SJSA1 (cell line): ENCODE data around the gene RNF126. TPM values are rescaled to one million over a fixed set of nuclear protein-coding genes. Genes with fewer than 3 reads are reported as not detected.

ENCODE experiments used
- DNase-seq, 2 experiments: peaks; one replicate each; pipeline ENCODE4 v3.0.0-alpha.2; 2015 to 2020; ENCODE audit warnings: low spot score in 2 of 2, low read depth in 1 of 2
- H3K27ac ChIP-seq: fragments of 250-450 bp; sonication (Bioruptor Pico); 2 replicates; pipeline ENCODE4 v1.5.1; 2020; ENCODE audit warnings: mild to moderate bottlenecking, moderate library complexity
- H3K27me3 ChIP-seq: fragments of 250-450 bp; sonication (Bioruptor Pico); replicated peaks from 2 replicates; pipeline ENCODE4 v1.5.1; 2020; ENCODE audit warnings: mild to moderate bottlenecking, moderate library complexity
- H3K36me3 ChIP-seq: fragments of 250-450 bp; sonication (Bioruptor Pico); 2 replicates; pipeline ENCODE4 v1.5.1; 2020; ENCODE audit warnings: mild to moderate bottlenecking
- H3K4me1 ChIP-seq: fragments of 250-450 bp; sonication (Bioruptor Pico); replicated peaks from 2 replicates; pipeline ENCODE4 v1.6.1; 2021; ENCODE audit warnings: mild to moderate bottlenecking
- H3K4me3 ChIP-seq: fragments of 250-450 bp; sonication (Bioruptor Pico); 2 replicates; pipeline ENCODE4 v1.5.1; 2020; ENCODE audit warnings: mild to moderate bottlenecking
- H3K9me3 ChIP-seq: fragments of 250-450 bp; sonication (Bioruptor Pico); replicated peaks from 2 replicates; pipeline ENCODE4 v1.5.1; 2020; ENCODE audit warnings: mild to moderate bottlenecking
- total RNA-seq: library from RNA; depleted of rRNA; stranded (reverse); fragments of >200 nt; shearing (Covaris generic); gene quantifications from 2 replicates; pipeline ENCODE4 v1.2.3, GENCODE V29; 2014

The RNF126 gene
- total RNA-seq, 1 experiment from 2014 or later, result 55.9 TPM

DNA sequence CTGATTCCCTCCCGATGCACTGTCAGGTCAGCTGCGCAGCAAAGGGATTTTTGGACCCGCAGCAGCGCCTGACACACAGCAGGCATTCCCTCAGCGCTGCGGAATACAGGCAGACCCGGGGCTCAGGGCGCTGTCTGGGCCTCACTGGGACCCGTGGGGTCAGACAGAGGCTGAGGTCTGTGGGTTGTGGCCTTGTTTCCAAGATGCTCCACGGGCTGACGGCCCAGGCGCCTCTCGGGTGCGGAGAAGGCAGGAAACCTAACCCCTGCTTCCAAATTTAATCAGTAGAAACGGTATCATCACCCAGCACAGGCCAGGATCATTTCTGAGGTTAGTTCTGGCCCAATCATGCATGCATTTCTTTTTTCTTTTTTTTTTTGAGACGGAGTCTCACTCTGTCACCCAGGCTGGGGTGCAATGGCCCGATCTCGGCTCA, 686 bp upstream of the RNF126 start:
- Histone ChIP-seq H3K4me1 (peaks cover 31% of the 10 kb centered on the region), H3K36me3 (peaks cover 38% of the 10 kb centered on the region), H3K27ac (peak overlapping the region; percentile 53), H3K27me3 (no peaks in the 10 kb centered on the region), H3K9me3 (peaks cover 3% of the 10 kb centered on the region; the same call in 1 of the 2 replicates), H3K4me3 (peak overlapping the region; percentile 100)
- DNase-seq, result no peak

DNA sequence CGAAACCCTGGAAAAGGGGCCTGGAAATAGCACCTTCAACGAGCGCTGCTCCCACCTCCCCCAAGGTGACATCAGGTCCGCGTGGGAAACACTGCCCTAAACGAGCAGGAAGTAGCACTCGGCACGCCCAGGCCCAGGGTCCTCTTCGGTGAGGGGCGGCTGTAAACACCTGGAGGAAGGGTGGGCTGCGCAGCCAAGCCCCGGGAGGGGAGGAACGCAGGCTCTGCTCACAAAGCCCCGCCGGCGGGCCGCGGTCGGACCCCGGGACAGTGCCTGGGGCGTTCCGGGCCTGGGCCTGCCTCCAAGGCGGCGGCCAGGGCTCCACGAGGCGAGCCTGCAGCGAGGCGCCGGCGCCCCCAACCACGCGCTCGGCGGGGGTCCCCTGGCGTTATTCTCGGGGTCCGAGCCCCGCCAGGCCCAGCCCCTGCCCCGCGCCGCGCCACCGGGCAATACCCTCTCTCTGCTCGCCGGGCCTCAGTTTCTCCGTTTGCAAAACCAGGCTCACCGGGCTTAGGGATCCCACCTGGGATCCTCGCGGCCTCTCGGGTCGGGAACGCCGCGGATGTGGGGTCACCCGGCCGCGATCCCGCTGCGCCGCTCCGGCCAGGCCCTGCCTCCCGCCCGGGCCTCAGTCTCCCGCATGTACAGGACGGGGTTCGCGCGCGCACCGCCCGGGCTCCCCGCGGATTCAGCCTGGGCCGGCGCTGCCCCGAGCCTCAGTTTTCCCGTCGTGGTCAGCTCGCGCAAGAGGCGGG, 630 bp downstream of the RNF126 start:
- peaks cover 31% of the 10 kb centered on the region for H3K4me1 ChIP-seq
- H3K9me3 ChIP-seq, result peaks cover 3% of the 10 kb centered on the region; the same call in 1 of the 2 replicates
- H3K36me3 ChIP-seq, result peaks cover 49% of the 10 kb centered on the region
- peak in 1 of 2 experiments; percentile 47 for DNase-seq
- no peaks in the 10 kb centered on the region for H3K27me3 ChIP-seq
- peak overlapping the region; percentile 81 for H3K27ac ChIP-seq
- H3K4me3 ChIP-seq, result peak overlapping the region; percentile 100

DNA sequence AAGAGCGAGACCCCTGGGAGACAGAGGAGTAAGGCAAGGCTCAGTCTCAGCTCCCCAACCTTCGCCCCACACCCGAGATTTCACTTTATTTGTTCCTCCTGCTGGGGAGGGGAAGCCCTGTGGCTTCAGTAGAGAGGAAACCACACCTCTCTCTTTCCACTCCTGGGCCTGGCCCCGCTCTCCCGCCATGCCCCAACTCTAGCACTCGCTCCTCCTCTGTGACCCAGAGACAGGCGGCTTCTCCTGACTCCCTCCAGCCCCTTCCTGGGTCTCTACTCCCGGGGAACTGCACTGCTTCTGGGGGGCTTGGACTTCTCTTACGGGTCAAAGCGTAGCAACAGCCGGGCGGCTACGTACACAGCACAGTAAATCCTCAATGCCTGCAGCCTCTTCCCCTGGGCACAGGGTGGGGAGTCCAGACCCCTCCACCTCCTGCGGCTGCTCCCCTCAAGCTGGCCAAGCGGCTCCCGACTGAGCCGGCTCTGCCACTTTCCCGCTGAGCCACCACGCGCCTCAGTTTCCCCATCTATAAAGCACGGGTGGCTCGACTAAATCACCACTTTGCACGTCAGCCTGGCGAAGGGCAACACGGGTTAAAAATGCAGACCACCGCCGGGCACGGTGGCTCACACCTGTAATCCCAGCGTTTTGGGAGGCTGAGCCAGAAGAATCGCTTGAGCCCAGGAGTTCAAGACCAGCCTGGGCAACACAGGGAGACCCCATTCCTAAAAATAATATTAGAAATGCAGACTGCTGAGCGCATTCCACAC, 1.4 kb downstream of the RNF126 start:
- Histone ChIP-seq H3K4me3 (peak overlapping the region; percentile 100), H3K27me3 (no peaks in the 10 kb centered on the region), H3K36me3 (peaks cover 56% of the 10 kb centered on the region), H3K9me3 (peaks cover 3% of the 10 kb centered on the region; the same call in 1 of the 2 replicates), H3K4me1 (peaks cover 31% of the 10 kb centered on the region), H3K27ac (peak overlapping the region; percentile 81)
- no peak for DNase-seq

DNA sequence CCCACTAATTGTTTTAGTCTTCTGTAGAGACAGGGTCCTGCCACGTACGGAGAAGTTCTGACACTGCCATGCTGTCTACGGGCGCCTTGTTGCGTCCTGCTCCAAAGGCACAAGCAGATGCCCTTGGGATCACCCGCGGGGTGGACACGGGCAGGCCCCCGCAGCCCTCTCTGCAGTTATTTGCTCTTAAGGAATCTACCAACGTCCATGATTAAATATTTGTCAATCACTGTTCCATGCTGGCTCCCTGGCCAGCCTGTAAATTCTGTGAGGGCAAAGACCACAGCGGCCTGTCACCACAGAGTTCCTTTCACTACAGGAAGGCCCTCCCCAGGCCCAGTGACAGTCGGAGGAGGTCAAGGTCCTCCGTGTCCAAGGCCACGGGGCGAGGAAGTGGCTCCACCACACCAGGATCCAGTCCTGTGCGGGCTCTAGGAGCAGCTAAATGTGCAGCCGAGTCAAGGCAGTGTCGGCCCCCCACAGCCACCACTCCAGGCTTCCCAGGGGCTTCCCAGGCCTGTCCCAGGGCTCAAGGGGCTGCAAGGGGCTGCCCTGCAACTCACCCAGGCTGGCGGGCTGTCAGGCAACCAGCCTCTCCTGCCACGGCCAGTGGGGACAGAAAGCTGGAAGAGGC, 2.1 kb downstream of the RNF126 start:
- DNase-seq, result no peak
- Histone ChIP-seq H3K27me3 (no peaks in the 10 kb centered on the region), H3K4me3 (peak overlapping the region; percentile 100), H3K4me1 (peaks cover 31% of the 10 kb centered on the region), H3K9me3 (peaks cover 3% of the 10 kb centered on the region; the same call in 1 of the 2 replicates), H3K27ac (no peak overlapping the region), H3K36me3 (peaks cover 59% of the 10 kb centered on the region)

DNA sequence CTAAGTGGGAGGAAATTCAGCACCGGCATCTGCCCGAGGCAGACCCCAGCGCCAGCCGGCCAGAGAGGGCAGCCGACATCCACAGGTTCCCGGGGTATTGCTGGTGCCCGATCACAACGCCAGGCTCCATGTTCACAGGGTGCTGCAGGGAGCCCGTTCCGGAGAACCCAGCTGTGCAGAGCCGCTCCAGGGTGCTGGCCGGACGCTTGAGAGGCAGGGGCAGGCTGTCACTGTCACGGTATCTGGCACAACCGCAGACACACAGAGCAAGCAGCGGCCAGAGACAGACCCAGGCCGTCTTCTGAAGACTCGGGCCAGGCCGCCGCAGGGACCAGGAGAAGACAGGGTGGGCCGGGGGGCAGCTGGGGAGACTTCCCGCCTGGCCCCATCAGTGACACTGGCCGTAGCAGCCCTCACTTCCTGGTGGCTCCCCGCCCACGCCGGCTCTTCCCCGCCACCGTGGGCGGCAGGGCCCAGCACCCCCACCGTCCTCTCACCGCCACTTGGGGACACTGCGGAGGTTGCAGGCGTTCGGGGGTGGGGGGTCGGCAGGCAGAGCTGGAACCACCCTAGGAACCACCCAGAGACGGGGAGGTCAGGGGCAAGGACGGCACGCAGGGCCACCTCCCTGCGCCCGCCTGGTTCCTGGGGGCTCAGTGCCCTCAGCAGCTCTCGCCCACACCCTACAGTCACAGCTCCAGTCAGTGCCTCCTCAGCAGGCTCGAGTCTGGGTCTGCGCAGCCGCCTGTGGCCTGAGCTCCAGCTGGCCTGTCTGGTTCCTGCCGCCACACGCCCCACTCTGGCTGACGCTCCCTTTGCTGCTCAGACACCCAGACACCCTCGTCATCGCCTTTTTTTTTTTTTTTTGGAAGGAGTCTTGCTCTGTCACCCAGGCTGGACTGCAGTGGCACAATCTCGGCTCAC, 3.8 kb downstream of the RNF126 start:
- H3K4me1 ChIP-seq, result peaks cover 21% of the 10 kb centered on the region
- DNase-seq, result no peak
- no peak overlapping the region for H3K4me3 ChIP-seq
- peaks cover 71% of the 10 kb centered on the region for H3K36me3 ChIP-seq
- H3K27ac ChIP-seq, result no peak overlapping the region
- peaks cover 3% of the 10 kb centered on the region; the same call in 1 of the 2 replicates for H3K9me3 ChIP-seq
- no peaks in the 10 kb centered on the region for H3K27me3 ChIP-seq

DNA sequence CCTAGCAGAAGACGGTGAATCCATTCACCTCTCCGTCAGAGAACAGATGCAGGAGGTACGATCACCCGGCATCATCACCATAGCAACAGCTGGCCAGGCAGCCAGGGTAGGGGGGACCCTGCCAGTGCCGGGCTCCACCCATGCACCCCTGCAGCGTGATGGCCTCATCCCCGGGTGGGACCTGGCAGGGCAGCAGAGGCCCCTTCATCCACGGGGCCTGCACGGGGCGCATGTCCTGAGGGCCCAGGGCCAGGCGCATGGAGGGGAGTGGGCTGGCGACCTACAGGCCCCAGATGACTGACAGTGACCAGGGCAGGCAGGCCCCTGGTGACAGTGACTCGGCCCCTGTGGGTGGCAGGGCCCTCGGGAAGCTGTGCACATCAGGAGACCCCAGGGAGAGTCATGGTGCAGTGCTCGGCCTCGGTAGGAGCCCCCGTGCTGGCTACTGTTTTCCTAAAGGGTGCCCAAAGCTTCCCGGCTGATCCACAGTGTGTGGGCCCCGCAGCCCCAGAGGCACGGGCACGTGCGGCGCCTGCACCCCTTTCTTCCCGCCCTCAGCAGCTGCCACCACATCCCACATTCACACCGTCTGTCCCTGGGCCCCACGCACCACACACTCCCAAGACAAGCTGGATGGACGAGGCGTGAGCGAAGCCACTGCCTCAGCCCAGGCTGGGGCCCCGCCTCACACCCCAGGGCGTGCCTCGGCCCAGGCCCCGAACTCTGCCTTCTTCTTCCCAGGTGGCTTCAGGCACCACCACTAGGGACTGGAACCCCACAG, 4.8 kb downstream of the RNF126 start:
- no peak for DNase-seq
- no peak overlapping the region for H3K27ac ChIP-seq
- H3K4me3 ChIP-seq, result no peak overlapping the region
- peaks cover 13% of the 10 kb centered on the region for H3K4me1 ChIP-seq
- no peaks in the 10 kb centered on the region for H3K27me3 ChIP-seq
- H3K36me3 ChIP-seq, result peaks cover 81% of the 10 kb centered on the region
- peaks cover 3% of the 10 kb centered on the region; the same call in 1 of the 2 replicates for H3K9me3 ChIP-seq

DNA sequence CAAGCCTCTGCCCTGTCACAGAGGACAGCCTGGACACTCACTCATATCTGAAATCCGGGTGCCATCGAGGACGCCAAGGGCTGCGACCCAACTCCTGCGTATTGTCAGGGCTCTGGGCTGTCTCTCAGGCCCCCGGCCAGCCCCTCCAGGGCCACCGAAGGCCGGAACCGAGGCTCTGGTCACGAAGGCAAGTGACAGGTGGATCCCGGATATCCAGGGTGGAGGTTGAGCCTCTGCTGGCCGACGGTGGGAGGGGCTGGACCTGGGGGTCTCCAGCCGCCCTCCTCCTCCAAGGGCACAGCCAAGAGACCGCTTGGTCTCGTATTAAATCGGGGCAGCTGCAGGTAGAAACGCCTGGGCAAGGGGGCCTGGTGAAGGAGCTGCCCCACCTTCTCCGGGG, 5.4 kb downstream of the RNF126 start:
- DNase-seq, result no peak
- no peak overlapping the region for H3K4me3 ChIP-seq
- H3K4me1 ChIP-seq, result peaks cover 13% of the 10 kb centered on the region
- no peaks in the 10 kb centered on the region for H3K27me3 ChIP-seq
- no peak overlapping the region for H3K27ac ChIP-seq
- H3K36me3 ChIP-seq, result peaks cover 83% of the 10 kb centered on the region
- H3K9me3 ChIP-seq, result no peaks in the 10 kb centered on the region

DNA sequence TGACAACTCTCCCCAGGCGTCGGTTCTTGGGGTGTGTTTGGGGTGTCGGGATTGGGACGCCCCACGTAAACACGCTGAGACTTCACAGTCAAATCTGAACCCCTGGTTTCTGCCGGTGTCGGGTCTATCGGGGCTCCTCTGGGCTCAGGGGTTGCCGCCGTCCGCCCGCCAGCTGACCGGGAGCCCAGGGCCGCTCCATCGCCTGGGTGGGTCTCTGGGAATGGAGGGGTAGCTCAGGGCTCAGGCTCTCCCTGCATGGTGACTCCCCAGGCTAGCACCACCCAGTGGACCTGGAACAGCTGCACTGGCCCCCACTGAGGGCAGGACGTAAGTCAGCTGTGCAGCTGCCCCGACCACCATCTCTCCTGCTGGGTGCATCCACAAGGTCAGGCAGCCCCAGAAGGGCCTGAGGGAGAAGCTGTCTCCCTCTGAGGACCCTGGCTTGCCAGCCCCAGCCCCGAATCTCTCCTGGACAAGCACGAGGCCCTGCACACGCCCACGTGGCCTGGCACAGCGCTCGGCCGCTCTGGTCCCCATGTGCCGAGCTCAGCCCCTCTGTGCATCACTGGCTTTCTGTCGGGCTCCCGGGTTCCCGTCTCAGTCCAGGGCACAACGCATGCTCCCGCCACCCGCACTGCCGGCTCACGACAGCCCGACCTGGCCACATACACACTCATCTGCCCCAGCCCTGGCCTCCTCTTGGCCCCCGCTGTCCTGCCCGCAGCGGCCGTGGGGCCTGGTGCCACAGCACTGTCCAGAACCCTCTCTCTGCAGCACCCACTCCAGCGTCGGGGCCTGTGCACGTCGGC, 6.1 kb downstream of the RNF126 start:
- H3K9me3 ChIP-seq, result no peaks in the 10 kb centered on the region
- H3K36me3 ChIP-seq, result peaks cover 83% of the 10 kb centered on the region
- H3K4me1 ChIP-seq, result peaks cover 13% of the 10 kb centered on the region
- H3K27ac ChIP-seq, result no peak overlapping the region
- H3K27me3 ChIP-seq, result no peaks in the 10 kb centered on the region
- no peak overlapping the region for H3K4me3 ChIP-seq
- no peak for DNase-seq

DNA sequence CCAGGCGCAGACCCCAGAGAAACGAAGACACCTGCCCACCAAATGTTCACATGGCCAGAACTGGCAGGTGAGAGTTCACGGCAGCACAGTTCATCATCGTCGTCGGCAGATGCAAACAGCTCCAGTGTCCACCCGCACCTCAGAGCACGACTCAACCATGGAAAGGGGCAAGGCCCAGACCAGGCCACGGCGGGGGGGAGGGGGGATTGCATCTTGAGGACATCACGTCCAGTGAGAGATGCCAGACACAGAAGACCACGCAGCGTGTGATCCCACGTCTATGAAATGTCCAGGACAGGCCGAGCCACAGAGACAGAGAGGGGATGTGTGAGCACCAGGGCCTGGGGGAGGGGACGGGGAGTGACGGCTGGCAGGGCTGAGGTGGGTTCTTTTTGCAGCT, 7.3 kb downstream of the RNF126 start:
- no peak overlapping the region for H3K4me3 ChIP-seq
- H3K4me1 ChIP-seq, result peaks cover under 1% of the 10 kb centered on the region
- no peaks in the 10 kb centered on the region for H3K27me3 ChIP-seq
- DNase-seq, result no peak
- H3K36me3 ChIP-seq, result peaks cover 84% of the 10 kb centered on the region
- no peaks in the 10 kb centered on the region for H3K9me3 ChIP-seq
- H3K27ac ChIP-seq, result no peak overlapping the region

DNA sequence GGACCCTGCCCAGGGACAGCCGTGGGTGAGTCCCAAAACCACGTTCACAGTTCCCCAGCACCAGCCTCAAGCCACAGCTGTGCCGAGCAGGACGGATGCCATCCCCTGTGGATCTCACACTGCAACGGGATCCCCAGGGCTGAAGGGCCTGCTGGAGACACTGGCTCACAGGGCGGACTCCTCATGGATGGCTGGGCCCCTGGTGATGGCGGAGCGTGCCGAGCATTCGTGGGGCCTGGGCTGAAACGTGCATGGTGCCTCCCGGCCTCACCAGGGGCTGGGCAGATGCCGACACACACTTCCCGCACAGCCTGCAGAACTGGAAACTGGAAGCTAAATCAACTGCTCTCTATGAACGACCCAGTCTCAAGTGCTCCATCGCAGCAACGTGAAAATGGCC, 9.6 kb downstream of the RNF126 start:
- no peak for DNase-seq
- Histone ChIP-seq H3K36me3 (peaks cover 80% of the 10 kb centered on the region), H3K4me3 (no peak overlapping the region), H3K27me3 (no peaks in the 10 kb centered on the region), H3K9me3 (no peaks in the 10 kb centered on the region), H3K27ac (no peak overlapping the region), H3K4me1 (no peaks in the 10 kb centered on the region)

DNA sequence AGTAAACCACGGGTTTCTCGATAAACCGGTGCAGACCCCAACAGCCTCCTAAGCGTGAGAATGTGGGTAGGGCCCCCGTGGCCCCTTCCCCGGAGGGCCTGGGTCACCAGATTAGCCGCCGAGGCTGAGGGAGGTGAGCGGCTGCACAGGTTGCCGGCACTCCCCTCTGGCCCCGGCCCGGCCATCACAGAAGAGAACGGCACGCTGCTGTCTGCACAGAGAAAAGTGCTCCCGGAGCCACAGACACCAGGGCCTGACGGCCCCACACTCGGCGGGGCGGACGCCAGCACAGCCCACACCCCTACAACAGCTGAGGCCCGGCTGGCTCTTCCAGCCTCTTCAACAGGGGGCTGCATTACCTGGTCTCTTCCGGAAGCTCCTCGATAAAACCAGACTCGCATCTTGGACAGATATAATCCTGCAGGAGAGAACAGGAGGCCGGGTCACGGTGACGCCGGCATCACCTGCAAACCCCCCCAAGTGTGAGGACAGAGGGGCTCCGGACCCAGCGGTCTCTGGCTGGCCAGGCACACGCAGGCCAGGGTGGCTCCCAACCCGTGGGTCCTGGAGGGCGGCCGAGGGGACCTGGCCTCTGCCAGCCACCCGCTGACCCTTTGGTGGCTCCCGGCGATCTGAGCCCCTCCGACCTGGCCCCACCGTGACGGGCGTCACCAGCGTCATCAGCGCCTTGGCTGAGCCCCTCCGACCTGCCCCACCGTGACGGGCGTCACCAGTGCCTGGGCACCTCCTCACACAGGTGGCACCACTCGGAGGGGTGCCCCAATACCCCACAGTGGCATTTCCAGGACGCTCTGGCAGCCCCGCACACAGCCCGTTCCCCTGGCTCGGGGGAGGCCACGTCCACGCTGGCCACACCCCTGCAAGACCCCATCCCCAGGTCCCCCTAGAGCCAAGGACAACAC, 10.3 kb downstream of the RNF126 start:
- no peak for DNase-seq
- no peaks in the 10 kb centered on the region for H3K9me3 ChIP-seq
- H3K4me3 ChIP-seq, result no peak overlapping the region
- peaks cover 78% of the 10 kb centered on the region for H3K36me3 ChIP-seq
- no peak overlapping the region for H3K27ac ChIP-seq
- H3K4me1 ChIP-seq, result no peaks in the 10 kb centered on the region
- H3K27me3 ChIP-seq, result no peaks in the 10 kb centered on the region
